Endodermal cell (in vitro differentiated cells): ENCODE results near the gene UVRAG. TPM values are rescaled to one million over a fixed set of nuclear protein-coding genes. Genes with fewer than 3 reads are reported as not detected.
"Not testable (repeated sequence)": the region's sequence is repeated elsewhere in the genome, so short reads cannot be mapped to it uniquely, and the experiment has no call there.

Source experiments
- DNase-seq: peaks from one replicate; pipeline ENCODE4 v3.0.0-alpha.2; 2017
- H3K27ac ChIP-seq: 2 replicates; pipeline ENCODE4 v1.5.1; 2013; ENCODE audit warnings: mild to moderate bottlenecking, low read depth, low read length, moderate library complexity
- H3K27me3 ChIP-seq: 2 replicates; pipeline ENCODE4 v1.6.1; 2013; ENCODE audit warnings: mild to moderate bottlenecking, low read length, moderate library complexity; ENCODE audit not compliant: insufficient read depth, control insufficient read depth, poor library complexity, severe bottlenecking
- H3K36me3 ChIP-seq: 2 replicates; pipeline ENCODE4 v1.7.0; 2013; ENCODE audit warnings: mild to moderate bottlenecking, low read length, moderate library complexity; ENCODE audit not compliant: control insufficient read depth, insufficient read depth
- H3K4me1 ChIP-seq: one replicate; pipeline ENCODE4 v1.7.0; 2013; ENCODE audit warnings: low read length; ENCODE audit not compliant: control insufficient read depth, insufficient read depth
- H3K4me3 ChIP-seq: 2 replicates; pipeline ENCODE4 v1.5.1; 2013; ENCODE audit warnings: mild to moderate bottlenecking, low read length, moderate library complexity
- H3K9ac ChIP-seq: 2 replicates; pipeline ENCODE4 v1.6.1; 2013; ENCODE audit warnings: mild to moderate bottlenecking, low read length, moderate library complexity; ENCODE audit not compliant: poor library complexity, severe bottlenecking; ENCODE audit errors: extremely low read depth
- H3K9me3 ChIP-seq: 2 replicates; pipeline ENCODE4 v1.6.1; 2013; ENCODE audit warnings: mild to moderate bottlenecking, low read length, moderate library complexity; ENCODE audit not compliant: control insufficient read depth
- H3K27ac Mint-ChIP-seq: 2 replicates; pipeline ENCODE4 v1.8.0; 2020; ENCODE audit warnings: mixed read lengths
- H3K27me3 Mint-ChIP-seq: 2 replicates; pipeline ENCODE4 v1.8.0; 2021; ENCODE audit warnings: mild to moderate bottlenecking, mixed read lengths; ENCODE audit not compliant: insufficient read depth
- H3K36me3 Mint-ChIP-seq: 2 replicates; pipeline ENCODE4 v1.8.0; 2020; ENCODE audit warnings: low read depth, mixed read lengths
- H3K4me1 Mint-ChIP-seq: 2 replicates; pipeline ENCODE4 v1.8.0; 2020; ENCODE audit warnings: mixed read lengths
- H3K4me3 Mint-ChIP-seq: 2 replicates; pipeline ENCODE4 v1.8.0; 2020; ENCODE audit warnings: mild to moderate bottlenecking, moderate library complexity, mixed read lengths
- H3K9me3 Mint-ChIP-seq: 2 replicates; pipeline ENCODE4 v1.8.0; 2020; ENCODE audit warnings: mild to moderate bottlenecking, mixed read lengths
- WGBS, 2 experiments: methylation state at CpG; one replicate each; pipeline versions ENCODE4 v1.1.5 to v1.1.7; 2013; ENCODE audit warnings: missing lambda C conversion rate in 2 of 2, mixed read lengths in 1 of 2; ENCODE audit not compliant: insufficient coverage in 1 of 2, insufficient read length in 1 of 2; 5-methylcytosine and 5-hydroxymethylcytosine counted together
- total RNA-seq, 2 donors: library from RNA; stranded (reverse); fragmentation: NEBNext Ultra II Directional in 1 of 2; extraction: Animal tissue kit (Norgen Biotek cat#: 25700) in 1 of 2; gene quantifications; 2 replicates in 1 of 2; 3 replicates in 1 of 2; pipeline ENCODE4 v1.2.1, GENCODE V29; 2021
- TF ChIP-seq, protein P1 (sequence below): fragments of 200-600 bp; sonication (generic); conservative IDR thresholded peaks from 2 replicates; pipeline ENCODE4 v1.5.0; 2021; ENCODE audit warnings: antibody characterized with exemption, mild to moderate bottlenecking

Gene UVRAG
- total RNA-seq, 2 donors from 2014 or later: 19.7 to 34.9 TPM

DNA sequence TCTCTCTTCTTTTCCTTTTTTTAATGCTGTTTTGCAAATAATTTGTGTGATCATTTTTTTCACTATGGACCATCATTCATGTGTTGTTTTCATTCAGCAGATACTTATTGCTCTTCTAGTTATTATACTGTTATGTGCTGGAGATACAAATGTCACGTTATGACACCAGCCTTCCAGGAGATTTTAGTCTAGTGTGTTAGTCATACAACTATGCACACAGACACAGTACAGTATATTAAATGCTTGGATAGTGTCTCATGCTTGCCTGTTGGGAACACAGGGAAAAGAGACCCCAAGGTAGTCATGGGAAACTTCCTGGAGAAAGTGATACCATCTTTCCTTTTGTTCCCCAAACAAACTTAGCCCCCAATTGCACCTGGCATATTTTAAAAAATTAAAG lies 116.1 kb downstream of the UVRAG start:
- H3K27ac ChIP-seq: no peak overlapping the region
- WGBS, 2 experiments: no CpG with 5 or more reads among the region's 1 CpG
- H3K9me3 ChIP-seq: no peaks in the 10 kb centered on the region
- no peak for DNase-seq
- no peaks in the 10 kb centered on the region for H3K4me1 ChIP-seq
- H3K27me3 ChIP-seq: no peaks in the 10 kb centered on the region
- Mint-ChIP-seq H3K4me3 (no peak overlapping the region), H3K9me3 (no peaks in the 10 kb centered on the region), H3K4me1 (no peaks in the 10 kb centered on the region), H3K27me3 (no peaks in the 10 kb centered on the region), H3K36me3 (no peaks in the 10 kb centered on the region), H3K27ac (no peak overlapping the region)
- no peak overlapping the region for H3K9ac ChIP-seq
- no peaks in the 10 kb centered on the region for H3K36me3 ChIP-seq
- H3K4me3 ChIP-seq: no peak overlapping the region
- TF ChIP-seq, protein P1, sequence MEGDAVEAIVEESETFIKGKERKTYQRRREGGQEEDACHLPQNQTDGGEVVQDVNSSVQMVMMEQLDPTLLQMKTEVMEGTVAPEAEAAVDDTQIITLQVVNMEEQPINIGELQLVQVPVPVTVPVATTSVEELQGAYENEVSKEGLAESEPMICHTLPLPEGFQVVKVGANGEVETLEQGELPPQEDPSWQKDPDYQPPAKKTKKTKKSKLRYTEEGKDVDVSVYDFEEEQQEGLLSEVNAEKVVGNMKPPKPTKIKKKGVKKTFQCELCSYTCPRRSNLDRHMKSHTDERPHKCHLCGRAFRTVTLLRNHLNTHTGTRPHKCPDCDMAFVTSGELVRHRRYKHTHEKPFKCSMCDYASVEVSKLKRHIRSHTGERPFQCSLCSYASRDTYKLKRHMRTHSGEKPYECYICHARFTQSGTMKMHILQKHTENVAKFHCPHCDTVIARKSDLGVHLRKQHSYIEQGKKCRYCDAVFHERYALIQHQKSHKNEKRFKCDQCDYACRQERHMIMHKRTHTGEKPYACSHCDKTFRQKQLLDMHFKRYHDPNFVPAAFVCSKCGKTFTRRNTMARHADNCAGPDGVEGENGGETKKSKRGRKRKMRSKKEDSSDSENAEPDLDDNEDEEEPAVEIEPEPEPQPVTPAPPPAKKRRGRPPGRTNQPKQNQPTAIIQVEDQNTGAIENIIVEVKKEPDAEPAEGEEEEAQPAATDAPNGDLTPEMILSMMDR: no peak

DNA sequence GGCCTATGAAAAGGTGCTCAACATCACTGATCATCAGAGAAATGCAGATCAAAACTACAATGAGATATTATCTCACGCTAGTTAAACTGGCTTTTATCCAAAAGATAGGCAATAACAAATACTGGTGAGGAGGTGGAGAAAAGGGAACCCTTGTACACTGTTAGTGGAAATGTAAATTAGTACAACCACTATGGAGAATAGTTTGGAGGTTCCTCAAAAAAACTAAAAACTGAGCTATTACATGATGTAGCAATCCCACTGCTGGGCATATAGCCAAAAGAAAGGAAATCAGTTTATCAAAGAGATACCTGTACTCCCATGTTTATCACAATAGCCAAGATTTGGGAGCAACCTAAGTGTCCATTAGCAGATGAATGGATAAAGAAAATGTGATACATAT lies 118.7 kb downstream of the UVRAG start:
- H3K9me3 Mint-ChIP-seq, H3K27ac Mint-ChIP-seq, H3K4me1 ChIP-seq, H3K4me1 Mint-ChIP-seq, H3K9me3 ChIP-seq, H3K27me3 Mint-ChIP-seq, H3K9ac ChIP-seq, H3K27me3 ChIP-seq, H3K27ac ChIP-seq, H3K4me3 ChIP-seq, H3K36me3 Mint-ChIP-seq, H3K36me3 ChIP-seq, DNase-seq, H3K4me3 Mint-ChIP-seq: not testable (repeated sequence)
- WGBS, 2 experiments: 81 to 100% methylated on average over 1 of the region's 1 CpG

DNA sequence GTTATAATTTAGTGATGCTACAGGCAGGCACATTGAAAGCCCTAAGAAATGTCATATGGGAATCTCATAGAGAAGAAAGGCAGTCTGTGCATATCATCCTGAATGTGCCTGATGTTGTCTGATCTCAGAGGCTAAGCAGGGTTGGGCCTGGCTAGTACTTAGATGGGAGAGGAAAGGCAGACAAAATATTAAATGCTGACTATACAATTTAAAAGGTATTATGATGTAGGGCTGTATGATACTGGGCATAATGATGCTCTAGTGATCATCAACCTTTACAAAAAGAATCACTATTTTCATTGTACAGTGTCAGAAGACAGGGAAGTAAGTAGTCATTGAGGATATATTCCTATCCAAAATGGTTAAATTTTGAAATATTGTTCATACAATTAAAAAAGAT lies 119.8 kb downstream of the UVRAG start:
- Histone ChIP-seq H3K4me3 (no peak overlapping the region), H3K9me3 (no peaks in the 10 kb centered on the region), H3K9ac (no peak overlapping the region), H3K4me1 (no peaks in the 10 kb centered on the region), H3K36me3 (no peaks in the 10 kb centered on the region), H3K27me3 (no peaks in the 10 kb centered on the region), H3K27ac (no peak overlapping the region)
- Mint-ChIP-seq H3K36me3 (no peaks in the 10 kb centered on the region), H3K4me1 (no peaks in the 10 kb centered on the region), H3K27me3 (no peaks in the 10 kb centered on the region), H3K4me3 (no peak overlapping the region), H3K9me3 (no peaks in the 10 kb centered on the region), H3K27ac (no peak overlapping the region)
- DNase-seq: no peak
- TF ChIP-seq, protein P1: no peak

DNA sequence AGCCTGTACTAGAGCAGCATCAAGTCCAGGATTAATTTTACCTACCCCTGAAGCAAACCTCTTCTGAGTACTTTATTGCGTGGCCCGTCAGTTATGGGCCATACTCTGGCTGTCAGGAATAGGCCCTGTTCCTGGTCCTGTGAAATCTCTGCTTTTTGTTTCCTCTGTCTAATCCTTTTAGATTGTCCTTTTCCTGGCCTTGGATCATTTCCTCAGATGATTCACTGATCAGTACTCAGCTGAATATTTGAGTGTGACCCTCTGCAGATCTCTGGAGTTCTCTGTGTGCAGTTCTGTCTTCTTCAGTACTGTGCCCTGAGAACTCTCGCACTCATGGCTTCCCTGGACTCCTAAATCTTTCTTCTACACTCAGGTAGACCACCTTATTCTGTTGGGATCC lies 123.5 kb downstream of the UVRAG start:
- WGBS, 2 experiments: 97 to 100% methylated on average over 1 to 3 of the region's 3 CpGs

More for the DNA sequence above, 123.5 kb downstream of the UVRAG start:
- TF ChIP-seq, protein P1: no peak
- H3K9me3 ChIP-seq: no peaks in the 10 kb centered on the region
- no peaks in the 10 kb centered on the region for H3K36me3 Mint-ChIP-seq
- peaks cover 6% of the 10 kb centered on the region for H3K4me1 Mint-ChIP-seq
- H3K27me3 ChIP-seq: no peaks in the 10 kb centered on the region
- H3K4me3 ChIP-seq: no peak overlapping the region
- DNase-seq: no peak
- H3K4me1 ChIP-seq: no peaks in the 10 kb centered on the region
- no peaks in the 10 kb centered on the region for H3K27me3 Mint-ChIP-seq
- H3K4me3 Mint-ChIP-seq: no peak overlapping the region
- H3K27ac ChIP-seq: no peak overlapping the region
- no peaks in the 10 kb centered on the region for H3K9me3 Mint-ChIP-seq
- H3K27ac Mint-ChIP-seq: no peak overlapping the region
- no peaks in the 10 kb centered on the region for H3K36me3 ChIP-seq
- no peak overlapping the region for H3K9ac ChIP-seq
